ENCODE data around the gene RFX2.
"Not testable (repeated sequence)": the region's sequence is repeated elsewhere in the genome, so short reads cannot be mapped to it uniquely, and the experiment has no call there.

Gene RFX2

GRCh38 chr19:5966941-5967340, 143.4 kb downstream of the RFX2 start:
- no peak for DNase-seq

DNA sequence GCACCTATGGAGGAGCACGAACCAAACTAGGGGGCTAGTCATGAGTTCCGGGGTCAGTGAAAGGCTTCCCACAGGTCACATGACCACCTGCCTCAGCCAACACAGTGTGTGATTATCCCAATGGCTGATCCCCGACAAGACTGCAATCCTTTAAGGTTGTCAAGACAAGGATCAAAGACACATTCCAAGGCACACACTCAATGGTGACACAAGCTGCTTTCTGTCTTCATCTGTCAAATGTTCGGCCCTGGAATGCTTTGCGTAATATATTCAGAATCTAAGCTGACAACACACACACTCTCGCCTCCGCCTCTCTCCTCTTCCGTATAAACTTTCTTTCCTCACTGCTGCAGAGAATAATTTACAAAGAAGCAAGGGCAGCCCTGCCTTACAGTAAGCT, 144.1 kb downstream of the RFX2 start:
- no peak for DNase-seq

GRCh38 chr19:5964816-5965565, 145.3 kb downstream of the RFX2 start:
- DNase-seq = no peak

- DNase-seq = no peak
Measured at GRCh38 chr19:5963855-5964254, 146.4 kb downstream of the RFX2 start.

- DNase-seq = not testable (repeated sequence)
Measured at GRCh38 chr19:5963259-5963658, 147.0 kb downstream of the RFX2 start.

- DNase-seq = peak; percentile 73
Measured at GRCh38 chr19:5961969-5962945, 148.0 kb downstream of the RFX2 start.

DNA sequence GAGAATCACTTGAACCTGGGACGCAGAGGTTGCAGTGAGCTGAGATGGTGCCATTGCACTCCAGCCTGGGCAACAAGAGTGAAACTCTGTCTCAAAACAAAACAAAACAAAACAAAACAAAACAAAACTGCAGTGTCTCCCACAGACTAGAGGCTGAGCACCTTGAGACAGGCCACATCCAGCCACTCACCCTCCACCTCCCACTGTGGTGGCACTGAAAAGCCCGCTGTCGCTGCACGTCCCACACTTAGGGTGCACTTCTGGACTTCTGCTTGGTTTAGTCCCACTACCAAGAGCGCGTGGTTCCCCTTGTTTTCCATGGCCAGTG, 148.7 kb downstream of the RFX2 start:
- not testable (repeated sequence) for DNase-seq

DNA sequence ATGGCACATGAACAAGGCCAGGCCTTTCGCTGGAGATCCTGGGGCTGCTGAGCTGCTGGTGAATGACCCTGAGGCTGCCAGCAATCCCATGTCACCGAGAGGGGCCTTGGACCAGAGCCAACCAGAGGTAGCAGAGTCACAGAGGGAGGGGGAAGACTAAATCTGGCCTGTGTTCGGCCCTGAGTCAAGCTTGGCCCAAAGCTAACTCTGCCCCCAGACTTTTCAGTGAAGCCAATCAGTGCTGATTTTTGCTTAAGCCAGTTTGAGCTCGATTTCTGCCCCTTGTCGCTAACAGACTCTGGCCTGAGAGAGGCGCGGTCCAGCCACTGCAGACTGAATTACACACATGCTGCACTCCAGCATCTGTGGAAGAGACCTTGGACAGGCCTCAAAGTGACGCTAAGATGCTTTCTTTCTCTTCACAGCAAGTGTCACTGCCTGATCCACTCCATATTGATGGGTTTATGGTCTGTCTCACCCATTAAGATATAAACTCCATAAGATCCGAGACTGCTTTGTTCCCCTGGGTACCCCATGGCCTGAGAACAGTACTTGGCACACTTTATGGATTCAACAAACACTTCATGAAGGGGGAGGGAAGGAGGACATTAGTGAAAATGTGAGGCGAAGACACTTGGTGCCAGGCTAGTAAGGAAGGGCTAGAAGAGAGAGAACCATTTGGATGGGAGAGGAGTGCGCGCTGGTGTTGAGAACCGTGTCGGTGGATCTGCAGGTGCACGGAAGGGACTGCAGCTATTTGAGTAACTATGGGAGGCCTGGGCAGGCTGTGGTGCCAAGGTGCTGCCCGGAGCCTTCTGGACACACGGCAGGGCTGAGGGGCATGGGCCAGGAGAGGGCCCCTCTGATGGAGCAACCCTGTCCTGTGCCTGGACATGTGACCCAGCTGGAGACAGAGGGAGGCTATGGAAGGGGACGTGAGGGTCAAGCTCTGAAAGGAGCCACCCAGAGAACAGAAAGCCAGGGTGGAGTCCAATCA, 150.0 kb downstream of the RFX2 start:
- no peak for DNase-seq

- no peak for DNase-seq
Measured at GRCh38 chr19:5959260-5960004, 150.9 kb downstream of the RFX2 start.

DNA sequence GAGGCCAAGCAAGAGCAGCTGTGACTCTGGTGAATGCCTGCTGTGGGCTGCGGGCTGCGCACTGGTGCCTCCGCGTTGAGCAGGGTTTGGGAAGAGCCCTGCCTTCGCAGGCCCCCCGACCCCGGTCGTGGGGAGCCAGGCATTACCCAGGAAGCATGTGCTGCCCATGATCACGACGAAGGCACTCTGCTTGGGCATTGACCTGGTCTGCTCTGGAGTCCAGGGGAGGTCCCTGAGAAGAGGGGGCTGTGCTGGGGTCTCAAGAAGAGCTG, 151.5 kb downstream of the RFX2 start:
- no peak for DNase-seq

DNA sequence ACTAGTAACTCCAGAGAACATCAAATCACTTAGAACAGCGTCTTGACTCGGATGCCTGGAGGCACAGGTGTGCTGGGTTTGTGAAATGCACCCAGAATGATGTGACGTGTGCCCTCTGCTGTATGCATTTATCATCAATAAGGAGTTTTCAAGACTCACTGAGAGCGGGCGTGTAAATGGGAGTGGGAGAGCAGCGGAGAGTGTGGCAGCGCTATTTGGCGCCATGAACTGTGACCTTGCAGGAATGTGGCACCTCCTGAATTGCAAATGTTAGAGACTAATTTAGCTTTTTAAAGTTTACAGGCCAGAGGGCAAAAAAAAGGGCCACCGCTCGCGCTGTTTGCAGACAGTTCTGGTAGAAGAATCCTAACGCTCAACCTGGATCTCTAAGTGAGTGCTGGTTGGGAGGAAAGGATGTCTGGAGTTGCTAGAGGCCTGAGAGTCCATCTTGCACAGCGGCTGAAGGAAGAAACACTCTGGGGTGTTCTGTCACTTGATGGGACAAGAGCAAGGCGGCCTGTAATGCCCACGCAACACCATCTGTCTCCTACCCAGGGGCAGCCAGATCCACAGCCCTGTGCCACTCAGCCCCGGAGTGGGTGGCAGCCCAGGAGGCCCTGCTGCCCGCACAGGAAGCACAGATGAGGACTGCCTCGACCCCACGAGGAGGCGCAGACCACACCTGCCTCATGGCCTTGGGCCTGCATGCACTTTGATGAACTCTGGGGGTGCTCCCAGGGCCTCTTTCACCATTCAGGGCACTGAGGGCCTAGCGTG, 152.0 kb downstream of the RFX2 start:
- no peak for DNase-seq

GRCh38 chr19:5957170-5957569, 153.1 kb downstream of the RFX2 start:
- no peak for DNase-seq

DNA sequence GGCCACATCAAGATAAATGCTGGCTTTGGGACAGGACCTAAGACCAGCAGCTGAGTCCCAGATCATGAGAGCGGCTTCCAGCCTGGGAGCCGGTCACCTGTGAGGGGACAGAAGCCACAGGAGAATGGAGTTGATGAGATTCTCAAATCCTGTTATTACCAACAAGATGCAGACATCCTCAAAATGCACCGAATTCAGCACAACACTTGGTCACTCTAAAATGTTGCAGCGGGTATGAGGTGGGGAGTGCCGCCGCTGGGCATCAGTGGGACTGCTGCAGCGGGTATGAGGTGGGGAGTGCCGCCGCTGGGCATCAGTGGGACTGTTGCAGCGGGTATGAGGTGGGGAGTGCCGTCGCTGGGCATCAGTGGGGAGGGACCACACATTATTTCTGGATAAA, 153.6 kb downstream of the RFX2 start:
- DNase-seq = no peak

- DNase-seq = no peak
Measured at GRCh38 chr19:5956323-5956722, 154.0 kb downstream of the RFX2 start.

- no peak for DNase-seq
Measured at GRCh38 chr19:5955636-5955935, 154.7 kb downstream of the RFX2 start.

- no peak for DNase-seq
Measured at GRCh38 chr19:5954293-5954692, 156.0 kb downstream of the RFX2 start.

DNA sequence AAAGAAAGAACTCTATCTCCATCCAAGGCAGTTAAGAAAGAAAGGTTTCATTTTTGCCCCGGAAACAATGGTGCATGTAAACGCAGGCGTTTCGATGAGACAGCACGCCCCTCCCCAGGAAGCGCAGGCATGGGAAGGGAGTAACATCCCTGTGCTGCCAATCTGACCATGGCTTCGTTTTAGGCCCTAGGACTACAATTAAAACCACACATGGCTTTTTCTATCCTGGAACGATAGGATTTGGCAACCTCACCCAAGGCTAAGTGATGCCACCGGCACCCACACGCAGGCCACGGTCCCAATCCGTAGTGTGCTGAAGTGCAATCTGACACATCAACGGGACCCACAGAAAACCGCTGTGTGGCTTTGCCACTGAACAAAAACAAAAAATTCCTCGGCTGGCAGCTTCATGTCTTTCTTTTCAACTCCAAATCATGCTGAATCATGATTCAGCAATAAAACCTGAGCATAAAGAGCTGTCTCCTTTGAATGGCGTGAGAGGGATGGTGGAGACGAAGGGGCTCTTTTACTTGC, 156.6 kb downstream of the RFX2 start:
- DNase-seq = peak; percentile 62

GRCh38 chr19:5953030-5953589, 157.2 kb downstream of the RFX2 start:
- DNase-seq = peak; percentile 47

GRCh38 chr19:5952193-5953029, 157.9 kb downstream of the RFX2 start:
- DNase-seq = no peak

DNA sequence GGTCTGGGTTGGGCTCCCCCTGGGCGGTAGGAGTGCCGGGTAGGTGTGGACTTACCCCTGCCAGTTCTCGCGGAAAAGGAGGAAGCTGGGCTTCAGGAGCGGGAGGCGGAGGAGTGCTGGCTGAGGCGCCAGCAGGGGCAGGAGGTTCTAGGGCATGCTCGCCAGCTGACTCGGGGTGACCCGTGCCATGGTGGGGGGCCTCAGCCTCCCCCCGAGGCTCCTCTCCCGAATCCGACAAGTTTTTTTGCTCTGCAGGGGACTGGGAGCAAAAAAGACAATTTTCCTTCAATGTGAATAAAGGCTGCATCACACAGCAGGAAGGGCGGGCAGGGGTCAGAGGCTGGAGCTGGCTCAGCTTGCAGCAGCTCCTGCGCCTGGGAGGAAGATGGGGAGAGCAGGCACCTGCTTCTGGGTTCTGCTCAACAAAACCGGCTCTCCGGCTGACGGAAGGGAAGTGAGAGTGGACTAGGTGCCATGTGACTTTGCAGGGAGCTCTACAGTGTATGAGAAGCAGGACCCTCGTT, 158.9 kb downstream of the RFX2 start:
- DNase-seq = peak; percentile 45
